GM12878 (cell line): ENCODE data around the gene SCAND1. TPM values are rescaled to one million over a fixed set of nuclear protein-coding genes. Genes with fewer than 3 reads are reported as not detected.
A peak's percentile ranks its signal among the peaks of the same experiment; 100 is the strongest.

Experiments used
- CBFB ChIP-seq: IDR thresholded peaks from 2 replicates; pipeline ENCODE4 v1.6.1; 2016; ENCODE audit warnings: antibody characterized with exemption, low read depth
- E2F4 ChIP-seq: IDR thresholded peaks from 2 replicates; pipeline ENCODE4 v1.6.1; 2012; ENCODE audit warnings: low read depth, low read length, improper control_type of control experiment
- EP300 ChIP-seq, 2 experiments: fragments of 150-350 bp in 1 of 2; IDR thresholded peaks; 2 replicates each; pipeline ENCODE4 v1.6.1; 2011 to 2012; ENCODE audit warnings: low read depth in 2 of 2, low read length in 2 of 2, borderline replicate concordance in 1 of 2, improper control_type of control experiment in 1 of 2, inconsistent platforms in 1 of 2; ENCODE audit not compliant: control insufficient read depth in 1 of 2
- GABPA ChIP-seq: IDR thresholded peaks from 2 replicates; pipeline ENCODE4 v1.6.1; 2014; ENCODE audit warnings: antibody characterized with exemption, low read depth, mild to moderate bottlenecking, inconsistent platforms
- IRF5 ChIP-seq: fragments of 450-650 bp; IDR thresholded peaks from 2 replicates; pipeline ENCODE4 v1.6.1; 2017; ENCODE audit warnings: borderline replicate concordance
- MXI1 ChIP-seq: fragments of 150-350 bp; IDR thresholded peaks from 2 replicates; pipeline ENCODE4 v1.6.1; 2011; ENCODE audit warnings: low read depth, mild to moderate bottlenecking, inconsistent platforms, low read length, improper control_type of control experiment
- MYC ChIP-seq: IDR thresholded peaks from 2 replicates; pipeline ENCODE4 v1.6.1; 2011; ENCODE audit warnings: mild to moderate bottlenecking, low read length, moderate library complexity, inconsistent platforms; ENCODE audit not compliant: insufficient read depth, insufficient replicate concordance, insufficient read length, severe bottlenecking
- NFIC ChIP-seq: IDR thresholded peaks from 2 replicates; pipeline ENCODE4 v1.6.1; 2012; ENCODE audit warnings: low read depth, mild to moderate bottlenecking, inconsistent platforms, low read length, moderate library complexity
- NFYA ChIP-seq: IDR thresholded peaks from 2 replicates; pipeline ENCODE4 v1.6.1; 2011; ENCODE audit warnings: low read depth, mild to moderate bottlenecking, low read length, improper control_type of control experiment, borderline replicate concordance
- PKNOX1 ChIP-seq: fragments of 450-650 bp; IDR thresholded peaks from 2 replicates; pipeline ENCODE4 v1.6.1; 2016; ENCODE audit warnings: mild to moderate bottlenecking
- RAD51 ChIP-seq: fragments of 450-650 bp; IDR thresholded peaks from 2 replicates; pipeline ENCODE4 v1.6.1; 2016; ENCODE audit warnings: moderate library complexity, mild to moderate bottlenecking, inconsistent platforms
- SP1 ChIP-seq: IDR thresholded peaks from one replicate; pipeline ENCODE4 v1.6.1; 2011; ENCODE audit warnings: low read depth, low read length
- SUPT20H ChIP-seq: IDR thresholded peaks from 2 replicates; pipeline ENCODE4 v1.6.1; 2011; ENCODE audit warnings: low read depth, mild to moderate bottlenecking, low read length, moderate library complexity, borderline replicate concordance; ENCODE audit not compliant: control insufficient read depth
- TCF12 ChIP-seq: IDR thresholded peaks from 2 replicates; pipeline ENCODE4 v1.6.1; 2011; ENCODE audit warnings: low read depth, mild to moderate bottlenecking, low read length
- YY1 ChIP-seq: IDR thresholded peaks from 2 replicates; pipeline ENCODE4 v1.6.1; 2011; ENCODE audit warnings: low read depth, mild to moderate bottlenecking, low read length
- ZBTB11 ChIP-seq: fragments of 450-650 bp; formaldehyde crosslinking; IDR thresholded peaks from 2 replicates; pipeline ENCODE4 v1.5.0; 2022; ENCODE audit warnings: mild to moderate bottlenecking, missing genetic modification characterization
- ZBTB40 ChIP-seq: fragments of 450-650 bp; IDR thresholded peaks from 2 replicates; pipeline ENCODE4 v1.6.1; 2016; ENCODE audit warnings: mild to moderate bottlenecking, moderate library complexity, borderline replicate concordance
- polyA plus RNA-seq, 11 experiments: library from polyadenylated mRNA; depleted of rRNA in 4 of 11; unstranded in 6 of 11; stranded (reverse) in 5 of 11; fragments of >200 nt; fragmentation: Nextera tagmentation in 4 of 11; fragmentation: Illumina TruSeq in 1 of 11; extraction: Ambion mirVana in 4 of 11; extraction: Trizol in 1 of 11; gene quantifications; 1 replicate in 1 of 11; 2 replicates in 10 of 11; pipeline versions ENCODE4 v1.2.1 to v1.2.3, GENCODE V29; 2011 to 2016; ENCODE audit warnings: inconsistent platforms in 2 of 11, missing spikeins in 2 of 11, low read depth in 1 of 11
- total RNA-seq, 4 experiments: library from RNA; depleted of rRNA in 3 of 4; stranded (reverse); fragments of >200 nt in 3 of 4; fragmentation: Illumina TruSeq in 1 of 4; extraction: Trizol in 1 of 4; gene quantifications; 2 replicates each; pipeline versions ENCODE4 v1.2.1 to v1.2.3, GENCODE V29; 2013 to 2021

Gene SCAND1
- total and polyA plus RNA-seq, 10 of the 15 experiments (the other 5 are each of a cell fraction or from before 2014, with no cell fraction given) = 0.08 to 117 (median 25.9) TPM

- TF ChIP-seq ZBTB11 (CRISPR knock-in tag) (peak; percentile 88), E2F4 (peak; percentile 36; the same call in 1 of the 2 replicates), NFIC (no peak), CBFB (peak; percentile 71; the same call in 1 of the 2 replicates), PKNOX1 (peak; percentile 73), IRF5 (no peak), MXI1 (peak; percentile 94), ZBTB40 (peak; percentile 98), SP1 (peak; percentile 40), SUPT20H (no peak), EP300 (IDR thresholded peaks at IDR 0.05; ENCODE audit: borderline replicate concordance in 1 of 2, control insufficient read depth in 1 of 2, low read depth in 2 of 2, low read length in 2 of 2) (peak in 1 of 2 experiments; percentile 52; a peak in 1 of 4 replicates), TCF12 (peak; percentile 54), YY1 (peak; percentile 96), NFYA (no peak), RAD51 (no peak), GABPA (peak; percentile 97), MYC (peak; percentile 89)
These were observed at the start of gene SCAND1 (continued) for GRCh38 chr20:35954200-35954906.
